Spleen (tissue), 11 donors: ENCODE measurements around the gene TMCC1. TPM values are rescaled to one million over a fixed set of nuclear protein-coding genes. Genes with fewer than 3 reads are reported as not detected.

Source experiments
- DNase-seq: peaks from one replicate; pipeline ENCODE4 v3.0.0-alpha.2; 2020
- H3K27ac ChIP-seq, 8 donors: fragments of 200-600 bp; sonication (generic) in 7 of 8; 1 replicate in 4 of 8; 2 replicates in 4 of 8; pipeline versions ENCODE4 v1.5.0 to v1.8.0; 2016 to 2021; ENCODE audit warnings: inconsistent platforms in 4 of 8, mild to moderate bottlenecking in 4 of 8, moderate library complexity in 1 of 8
- H3K27me3 ChIP-seq, 7 donors: fragments of 200-600 bp; sonication (generic) in 6 of 7; replicated peaks in 1 of 7; 1 replicate in 4 of 7; 2 replicates in 3 of 7; pipeline versions ENCODE4 v1.5.0 to v1.8.0; 2016 to 2021; ENCODE audit warnings: inconsistent platforms in 3 of 7, mild to moderate bottlenecking in 1 of 7
- H3K36me3 ChIP-seq, 6 donors: fragments of 200-600 bp; sonication (generic) in 5 of 6; 1 replicate in 4 of 6; 2 replicates in 2 of 6; pipeline versions ENCODE4 v1.5.0 to v1.8.0; 2016 to 2021; ENCODE audit warnings: inconsistent platforms in 2 of 6
- H3K4me1 ChIP-seq, 6 donors: fragments of 200-600 bp; sonication (generic) in 5 of 6; 1 replicate in 3 of 6; 2 replicates in 3 of 6; pipeline versions ENCODE4 v1.5.0 to v1.8.0; 2016 to 2021; ENCODE audit warnings: inconsistent platforms in 3 of 6
- H3K4me3 ChIP-seq, 8 donors: fragments of 200-600 bp; sonication (generic) in 7 of 8; 1 replicate in 4 of 8; 2 replicates in 4 of 8; pipeline versions ENCODE4 v1.5.0 to v1.8.0; 2016 to 2021; ENCODE audit warnings: inconsistent platforms in 4 of 8, mild to moderate bottlenecking in 4 of 8, moderate library complexity in 2 of 8
- H3K9me3 ChIP-seq, 8 donors: fragments of 200-600 bp; sonication (generic) in 7 of 8; 1 replicate in 4 of 8; 2 replicates in 4 of 8; pipeline versions ENCODE4 v1.5.0 to v1.8.0; 2016 to 2021; ENCODE audit warnings: inconsistent platforms in 4 of 8
- POLR2A ChIP-seq, 3 donors: fragments of 450-650 bp; IDR thresholded peaks; one replicate each; pipeline ENCODE4 v1.5.1; 2017; ENCODE audit warnings: antibody characterized with exemption in 3 of 3, mild to moderate bottlenecking in 1 of 3
- POLR2AphosphoS5 ChIP-seq, 3 donors: sonication (generic); formaldehyde crosslinking; IDR thresholded peaks; one replicate each; pipeline ENCODE4 v1.5.1; 2017; ENCODE audit warnings: antibody characterized with exemption in 3 of 3
- WGBS, 5 donors: extraction: QIAGEN DNeasy Blood & Tissue Kit in 3 of 5; methylation state at CpG; one replicate each; pipeline versions ENCODE4 v1.1.5 to v1.1.7; 2013 to 2018; 5-methylcytosine and 5-hydroxymethylcytosine counted together
- intact Hi-C: fragments of 100-400 bp; cut with DNase I; formaldehyde crosslinking; loops from one replicate; pipeline ENCODE4 v1.15.0; 2023; ENCODE audit warnings: low total_unique reads
- polyA plus RNA-seq, 3 donors: library from polyadenylated mRNA; stranded (reverse); fragments of 200-250 nt; gene quantifications; one replicate each; pipeline ENCODE4 v1.2.1, GENCODE V29; 2013
- total RNA-seq, 7 donors: library from RNA; depleted of rRNA in 3 of 7; stranded (reverse); fragments of >200 nt in 3 of 7; fragmentation: NEBNext Ultra II Directional in 4 of 7; extraction: Animal tissue kit (Norgen Biotek cat#: 25700) in 4 of 7; gene quantifications; one replicate each; pipeline versions ENCODE4 v1.1.0 to v1.2.1, GENCODE V29; 2016 to 2021
- TF ChIP-seq, protein P1 (sequence below), 11 experiments: fragments of 200-600 bp in 7 of 11; fragments of 450-650 bp in 4 of 11; sonication (generic) in 4 of 11; IDR thresholded peaks in 8 of 11; conservative IDR thresholded peaks in 3 of 11; 1 replicate in 7 of 11; 2 replicates in 4 of 11; pipeline versions ENCODE4 v1.4.0 to v1.8.0; 2016 to 2021; ENCODE audit warnings: antibody characterized with exemption in 11 of 11, inconsistent platforms in 4 of 11, mild to moderate bottlenecking in 1 of 11
- donor health status: healthy with polysubstance abuse.
- donor health status: DM: no; HTN: no; CAD: no; lungs with moderate emphysema.
- donor health status: DM: no; HTN: no; CAD: no.
- donor health status: Bipolar disorder and iron deficiency.
- donor health status: healthy.
- donor health status: DM: no; HTN: no; CAD: no.
- donor health status: DM: yes; HTN: yes; CAD: no.

The TMCC1 gene
- total and polyA plus RNA-seq, 10 donors: 4.5 to 45.5 (median 32.5) TPM

DNA sequence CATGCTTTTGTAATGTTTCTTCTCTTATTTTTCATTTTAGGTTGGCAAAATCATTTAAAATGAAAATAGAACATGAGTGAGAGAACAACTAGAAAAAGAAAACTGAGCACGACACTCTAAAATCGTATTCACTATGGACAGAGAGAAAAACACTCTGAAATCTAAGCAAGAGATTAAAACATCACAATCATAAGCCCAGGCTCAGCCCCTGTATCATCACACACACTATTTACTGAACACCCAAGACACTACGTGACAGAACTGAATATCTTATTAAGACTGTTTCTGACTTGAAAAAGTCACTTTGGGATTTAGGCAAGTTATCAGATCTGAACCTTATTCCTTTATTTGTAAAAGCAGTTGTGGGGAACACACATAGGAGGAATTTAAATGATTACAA, 204.5 kb downstream of the TMCC1 start:
- H3K27me3 ChIP-seq: no peaks in the 10 kb centered on the region
- TF ChIP-seq, protein P1, sequence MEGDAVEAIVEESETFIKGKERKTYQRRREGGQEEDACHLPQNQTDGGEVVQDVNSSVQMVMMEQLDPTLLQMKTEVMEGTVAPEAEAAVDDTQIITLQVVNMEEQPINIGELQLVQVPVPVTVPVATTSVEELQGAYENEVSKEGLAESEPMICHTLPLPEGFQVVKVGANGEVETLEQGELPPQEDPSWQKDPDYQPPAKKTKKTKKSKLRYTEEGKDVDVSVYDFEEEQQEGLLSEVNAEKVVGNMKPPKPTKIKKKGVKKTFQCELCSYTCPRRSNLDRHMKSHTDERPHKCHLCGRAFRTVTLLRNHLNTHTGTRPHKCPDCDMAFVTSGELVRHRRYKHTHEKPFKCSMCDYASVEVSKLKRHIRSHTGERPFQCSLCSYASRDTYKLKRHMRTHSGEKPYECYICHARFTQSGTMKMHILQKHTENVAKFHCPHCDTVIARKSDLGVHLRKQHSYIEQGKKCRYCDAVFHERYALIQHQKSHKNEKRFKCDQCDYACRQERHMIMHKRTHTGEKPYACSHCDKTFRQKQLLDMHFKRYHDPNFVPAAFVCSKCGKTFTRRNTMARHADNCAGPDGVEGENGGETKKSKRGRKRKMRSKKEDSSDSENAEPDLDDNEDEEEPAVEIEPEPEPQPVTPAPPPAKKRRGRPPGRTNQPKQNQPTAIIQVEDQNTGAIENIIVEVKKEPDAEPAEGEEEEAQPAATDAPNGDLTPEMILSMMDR (IDR thresholded peaks at IDR 0.05 in 8 of 11, conservative IDR thresholded peaks at IDR 0.05 in 3 of 11): no peak
- TF ChIP-seq POLR2AphosphoS5 (IDR thresholded peaks at IDR 0.05): no peak
- TF ChIP-seq POLR2A (IDR thresholded peaks at IDR 0.05): no peak
- intact Hi-C loops: no loop called here

DNA sequence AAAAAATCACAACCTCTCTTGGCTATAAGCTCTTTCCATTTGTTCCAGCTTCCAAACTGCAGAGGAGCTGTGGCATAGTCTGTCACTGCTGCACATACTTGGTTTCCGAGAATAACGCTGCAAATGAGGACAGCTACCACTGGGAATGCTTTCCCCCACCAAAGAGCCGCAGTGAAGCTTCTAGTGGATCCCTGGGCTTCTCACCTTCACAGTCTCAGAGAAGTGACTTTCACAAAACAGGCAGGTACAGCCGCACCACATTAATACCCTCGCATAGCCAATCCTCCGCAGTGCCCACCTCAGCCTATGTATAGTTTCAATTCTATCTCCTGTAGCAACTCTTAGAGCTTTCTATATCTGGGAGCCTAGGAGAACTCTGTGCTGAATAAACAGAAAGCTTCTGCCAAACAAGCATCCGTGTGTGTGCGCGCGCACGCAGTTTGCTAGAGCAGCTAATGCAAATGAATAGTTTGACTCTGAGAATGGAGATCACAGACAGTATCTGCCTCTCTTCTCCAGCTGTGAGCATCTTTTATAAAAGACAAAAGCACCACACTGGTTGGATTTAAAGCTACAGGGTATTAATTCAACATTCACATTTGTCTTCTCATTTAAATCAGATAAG, 205.1 kb downstream of the TMCC1 start:
- no peak overlapping the region for H3K4me3 ChIP-seq
- no peaks in the 10 kb centered on the region for H3K9me3 ChIP-seq
- H3K27me3 ChIP-seq: no peaks in the 10 kb centered on the region
- H3K4me1 ChIP-seq: peaks cover 0 to 14% (median 8%) of the 10 kb centered on the region in 6 donors
- H3K27ac ChIP-seq: peak overlapping the region in 2 of 8 donors; percentile 4 to 31
- intact Hi-C loops: no loop called here
- WGBS, 5 donors: 85 to 90% (median 90%) methylated on average over 11 of the region's 11 CpGs
- DNase-seq: no peak
- no peaks in the 10 kb centered on the region for H3K36me3 ChIP-seq
- TF ChIP-seq, protein P1 (IDR thresholded peaks at IDR 0.05 in 8 of 11, conservative IDR thresholded peaks at IDR 0.05 in 3 of 11): no peak
- no peak for TF ChIP-seq POLR2A (IDR thresholded peaks at IDR 0.05)
- TF ChIP-seq POLR2AphosphoS5 (IDR thresholded peaks at IDR 0.05): no peak

More for the DNA sequence above, 204.5 kb downstream of the TMCC1 start:
- Histone ChIP-seq H3K9me3 (no peaks in the 10 kb centered on the region), H3K27ac (no peak overlapping the region), H3K4me3 (no peak overlapping the region), H3K4me1 (peaks cover 0 to 14% (median 8%) of the 10 kb centered on the region in 6 donors), H3K36me3 (no peaks in the 10 kb centered on the region)
- no peak for DNase-seq
- WGBS, 5 donors: 88 to 95% (median 93%) methylated on average over 3 of the region's 3 CpGs

DNA sequence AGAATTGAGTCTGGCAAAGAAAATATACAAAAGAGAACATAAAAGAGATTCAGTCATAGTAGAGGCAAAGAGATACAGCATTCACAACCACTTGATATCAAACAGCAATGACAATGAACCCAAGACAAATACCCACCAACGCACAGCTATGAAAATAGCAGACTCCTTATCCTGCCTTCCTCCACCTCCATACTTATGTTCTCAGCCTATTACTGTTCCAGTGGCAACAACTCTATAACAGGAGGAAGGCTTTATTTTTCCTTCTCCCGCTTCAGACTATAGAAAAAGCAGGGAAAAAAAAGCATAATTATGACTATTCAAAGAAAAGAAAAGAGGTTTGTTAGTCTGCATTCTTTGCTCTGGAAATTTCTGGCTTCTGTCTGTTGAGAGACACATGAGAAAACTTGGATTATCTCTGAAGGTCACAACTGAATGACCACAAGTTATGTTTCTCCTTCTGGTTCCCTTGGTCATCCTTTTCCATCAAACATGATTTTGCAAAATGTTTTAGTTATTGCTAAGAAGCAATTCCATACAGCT, 205.9 kb downstream of the TMCC1 start:
- no peaks in the 10 kb centered on the region for H3K9me3 ChIP-seq
- TF ChIP-seq, protein P1 (IDR thresholded peaks at IDR 0.05 in 8 of 11, conservative IDR thresholded peaks at IDR 0.05 in 3 of 11): no peak
- TF ChIP-seq POLR2AphosphoS5 (IDR thresholded peaks at IDR 0.05) (no peak), POLR2A (IDR thresholded peaks at IDR 0.05) (no peak)
- no peak for DNase-seq
- H3K4me3 ChIP-seq: no peak overlapping the region
- H3K4me1 ChIP-seq: peaks cover 0 to 14% (median 8%) of the 10 kb centered on the region in 6 donors
- 89 to 97% (median 95%) methylated on average over 2 of the region's 2 CpGs for WGBS, 5 donors
- intact Hi-C loops: no loop called here
- H3K36me3 ChIP-seq: no peaks in the 10 kb centered on the region
- no peak overlapping the region for H3K27ac ChIP-seq
- H3K27me3 ChIP-seq: no peaks in the 10 kb centered on the region

DNA sequence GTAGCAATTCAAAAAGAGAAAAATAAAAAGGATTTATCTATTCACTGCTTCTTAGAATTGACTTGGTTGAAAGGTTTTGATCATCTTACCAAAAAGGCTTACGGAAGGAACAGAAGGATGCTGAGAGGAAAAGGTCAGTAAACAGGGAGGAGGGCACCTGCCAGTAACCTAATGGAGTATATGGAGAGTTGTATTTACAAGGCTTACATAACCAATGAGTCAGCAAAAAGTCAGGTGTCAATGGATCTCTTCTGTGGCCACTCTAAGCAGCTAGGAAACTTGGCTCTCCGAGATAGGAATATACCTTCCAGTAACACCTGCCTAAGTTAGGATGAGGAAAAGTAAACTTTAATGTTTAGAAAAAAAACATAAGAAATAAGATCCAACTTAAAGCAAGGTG, 206.6 kb downstream of the TMCC1 start:
- Histone ChIP-seq H3K4me1 (peaks cover 0 to 14% (median 8%) of the 10 kb centered on the region in 6 donors), H3K9me3 (no peaks in the 10 kb centered on the region), H3K27me3 (no peaks in the 10 kb centered on the region), H3K4me3 (no peak overlapping the region), H3K36me3 (no peaks in the 10 kb centered on the region), H3K27ac (no peak overlapping the region)
- TF ChIP-seq POLR2AphosphoS5 (IDR thresholded peaks at IDR 0.05): no peak
- TF ChIP-seq, protein P1 (IDR thresholded peaks at IDR 0.05 in 8 of 11, conservative IDR thresholded peaks at IDR 0.05 in 3 of 11): no peak
- DNase-seq: no peak
- 71 to 92% (median 87%) methylated on average over 2 of the region's 2 CpGs for WGBS, 5 donors
- intact Hi-C loops: no loop called here
